GM13977 (cell line): ENCODE results near the gene SORL1.
"Not testable (repeated sequence)": the region's sequence is repeated elsewhere in the genome, so short reads cannot be mapped to it uniquely, and the experiment has no call there.

Experiments
- DNase-seq: peaks from one replicate; pipeline ENCODE4 v3.0.0; 2012; ENCODE audit warnings: low spot score
- CTCF ChIP-seq: IDR thresholded peaks from 2 replicates; pipeline ENCODE4 v1.5.1; 2012; ENCODE audit warnings: mild to moderate bottlenecking, control low read depth; ENCODE audit not compliant: insufficient read depth; ENCODE audit errors: extremely low read depth, missing control alignments
- in situ Hi-C: fragments of 300-500 bp; cut with MboI; formaldehyde crosslinking; loops from one replicate; pipeline ENCODE4 v1.12.0; 2022; ENCODE audit warnings: low sequenced_read_pairs, low pct_unique_long_range_greater_than_20kb, mixed read lengths, inconsistent platforms; ENCODE audit not compliant: unreplicated experiment

Gene SORL1

DNA sequence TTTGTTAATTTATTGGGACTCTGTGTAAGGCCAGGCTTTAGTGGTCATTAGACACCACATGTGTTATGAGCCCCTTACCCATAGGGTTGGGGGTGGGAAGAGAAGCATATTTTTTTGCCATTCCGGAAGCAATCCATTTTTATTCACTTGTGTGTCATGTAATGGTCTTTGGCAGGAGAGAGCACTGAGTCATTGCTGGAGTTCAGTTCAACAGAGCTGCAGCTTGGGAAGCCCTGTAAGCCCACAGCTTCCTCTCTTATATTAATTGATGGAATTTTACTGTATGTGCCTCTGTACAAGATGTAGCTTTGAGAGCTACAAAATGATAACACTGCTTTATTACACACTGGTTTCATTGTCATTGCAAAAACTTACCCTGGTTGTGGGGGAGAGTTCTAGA is 177.9 kb downstream of the SORL1 start:
- TF ChIP-seq CTCF = no peak
- DNase-seq = no peak
- in situ Hi-C loops = no loop called here

DNA sequence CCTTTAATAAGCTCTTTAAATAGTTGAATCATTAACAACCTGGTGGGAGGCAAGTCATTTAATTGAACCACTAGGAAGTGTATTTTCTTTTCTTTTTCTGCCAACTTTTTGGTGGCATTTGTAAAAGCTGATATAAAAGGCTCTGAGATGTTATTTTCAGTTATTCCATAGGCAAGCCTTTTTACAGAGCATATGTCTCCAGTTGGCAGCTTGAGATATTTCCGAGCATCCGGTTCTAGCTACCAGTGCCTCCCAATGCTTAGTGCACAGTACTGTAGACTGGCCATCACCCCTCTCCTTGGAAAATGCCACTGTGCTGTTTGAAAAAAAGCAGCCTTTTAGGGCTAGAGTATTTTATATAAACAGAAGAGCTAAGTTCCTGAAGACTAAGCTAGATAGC is 179.3 kb downstream of the SORL1 start:
- in situ Hi-C loops = no loop called here
- no peak for DNase-seq
- TF ChIP-seq CTCF = no peak

- DNase-seq = no peak
- in situ Hi-C loops = no loop called here
- no peak for TF ChIP-seq CTCF
Measured at GRCh38 chr11:121634273-121634672, 182.2 kb downstream of the SORL1 start.

DNA sequence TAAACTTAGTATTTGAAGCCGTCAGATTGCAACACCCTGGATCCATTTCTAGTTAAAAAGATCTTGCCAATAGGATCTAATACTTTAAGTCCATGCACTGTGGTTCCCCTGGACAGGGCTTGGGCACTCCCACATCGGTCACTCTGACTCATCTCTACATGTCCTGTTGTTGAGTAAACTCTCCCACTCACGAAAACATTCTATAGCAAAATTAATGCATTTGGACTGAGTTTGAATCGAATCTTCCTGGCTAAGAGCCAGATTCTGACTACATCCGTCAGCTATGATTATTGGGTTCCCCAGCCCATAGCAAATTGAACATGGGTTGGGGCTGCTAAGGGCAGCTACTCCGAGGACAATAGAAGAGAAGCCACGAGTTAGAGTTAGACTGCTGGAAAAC is 182.8 kb downstream of the SORL1 start:
- DNase-seq = no peak
- TF ChIP-seq CTCF = no peak
- in situ Hi-C loops = no loop called here

GRCh38 chr11:121636081-121636799 is 184.1 kb downstream of the SORL1 start:
- in situ Hi-C loops = no loop called here
- no peak for TF ChIP-seq CTCF

GRCh38 chr11:121636800-121637176 is 184.7 kb downstream of the SORL1 start:
- in situ Hi-C loops = no loop called here
- no peak for DNase-seq
- no peak for TF ChIP-seq CTCF

More at GRCh38 chr11:121636081-121636799, 184.1 kb downstream of the SORL1 start:
- no peak for DNase-seq

DNA sequence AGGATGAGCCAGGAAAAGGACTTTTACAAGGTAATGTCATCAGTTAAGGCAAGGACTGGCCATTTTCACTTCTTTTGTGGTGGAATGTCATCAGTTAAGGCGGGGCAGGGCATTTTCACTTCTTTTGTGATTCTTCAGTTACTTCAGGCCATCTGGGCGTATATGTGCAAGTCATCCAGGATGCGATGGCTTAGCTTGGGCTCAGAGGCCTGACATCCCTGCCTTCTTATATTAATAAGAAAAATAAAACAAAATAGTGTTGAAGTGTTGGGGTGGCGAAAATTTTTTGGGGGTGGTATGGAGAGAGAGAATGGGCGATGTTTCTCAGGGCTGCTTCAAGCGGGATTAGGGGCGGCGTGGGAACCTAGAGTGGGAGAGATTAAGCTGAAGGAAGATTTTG is 185.5 kb downstream of the SORL1 start:
- in situ Hi-C loops, DNase-seq: not testable (repeated sequence)
